GM19351 (cell line): ENCODE measurements around the gene SPA17.

Source experiments
- ATAC-seq: cut with Tn5 transposase; IDR thresholded peaks from one replicate; pipeline ENCODE4 v1.9.1; 2021; ENCODE audit warnings: mild to moderate bottlenecking, moderate library complexity; ENCODE audit not compliant: unreplicated experiment

Gene SPA17

DNA sequence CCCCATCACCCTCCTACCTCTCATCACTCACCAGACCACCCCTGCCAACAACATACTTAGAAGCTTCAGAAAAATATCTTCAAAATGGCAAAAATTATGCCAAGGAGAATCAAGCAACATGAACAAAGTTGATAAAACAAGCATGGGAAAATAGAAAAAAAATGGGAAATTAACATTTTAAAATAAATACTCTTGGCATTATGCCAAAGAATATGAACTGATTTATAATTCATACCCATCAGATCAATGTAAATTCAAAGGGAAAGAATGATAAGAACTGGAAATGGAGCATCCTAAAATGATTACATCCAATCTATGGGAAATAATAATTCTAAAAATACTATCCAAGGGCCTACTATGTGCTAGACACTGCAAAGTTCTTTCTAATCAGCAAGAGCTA lies 12.2 kb upstream of the SPA17 start:
- no peak for ATAC-seq

DNA sequence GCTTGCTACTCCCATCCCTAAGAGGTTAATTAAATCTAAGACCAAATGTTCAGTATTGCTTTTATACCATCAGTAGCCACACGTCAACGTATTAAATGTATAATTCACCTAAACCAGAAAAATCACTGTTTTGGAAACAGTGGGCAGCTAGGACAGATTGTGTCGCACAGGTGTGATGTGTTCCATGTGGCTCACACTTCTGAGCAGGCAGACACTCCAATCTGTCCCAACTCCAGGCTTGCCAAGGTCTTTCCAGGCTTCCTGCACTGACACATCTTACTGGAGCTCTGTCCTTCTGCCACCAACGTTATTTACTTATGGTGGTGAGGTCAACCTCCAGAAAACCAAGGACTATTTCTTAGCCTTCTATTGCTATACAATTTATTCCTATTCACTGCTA lies 11.6 kb upstream of the SPA17 start:
- ATAC-seq, result no peak

DNA sequence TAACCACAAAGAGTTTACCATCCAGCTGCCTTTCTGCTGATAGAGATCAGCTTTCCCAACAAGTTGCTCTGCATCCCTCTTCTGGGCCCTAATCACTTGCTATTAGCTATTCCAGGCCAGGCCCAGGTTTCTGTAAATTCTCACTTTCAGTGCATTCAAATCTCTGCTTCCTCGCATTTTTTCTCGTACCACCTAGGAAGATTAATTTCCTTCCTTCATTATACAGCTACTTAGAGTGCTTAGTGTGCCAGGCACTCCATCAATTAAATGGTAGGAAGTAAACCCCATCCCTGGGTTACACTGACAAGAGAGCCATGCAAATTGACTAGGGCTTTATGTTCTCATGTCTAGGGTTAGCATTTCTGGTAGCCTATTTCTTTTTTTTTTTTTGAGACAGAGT lies 9.8 kb upstream of the SPA17 start:
- ATAC-seq, result no peak

- ATAC-seq, result no peak
Measured at GRCh38 chr11:124667601-124668000, 6.1 kb upstream of the SPA17 start.

GRCh38 chr11:124669193-124669592 lies 4.5 kb upstream of the SPA17 start:
- ATAC-seq, result peak; percentile 38

DNA sequence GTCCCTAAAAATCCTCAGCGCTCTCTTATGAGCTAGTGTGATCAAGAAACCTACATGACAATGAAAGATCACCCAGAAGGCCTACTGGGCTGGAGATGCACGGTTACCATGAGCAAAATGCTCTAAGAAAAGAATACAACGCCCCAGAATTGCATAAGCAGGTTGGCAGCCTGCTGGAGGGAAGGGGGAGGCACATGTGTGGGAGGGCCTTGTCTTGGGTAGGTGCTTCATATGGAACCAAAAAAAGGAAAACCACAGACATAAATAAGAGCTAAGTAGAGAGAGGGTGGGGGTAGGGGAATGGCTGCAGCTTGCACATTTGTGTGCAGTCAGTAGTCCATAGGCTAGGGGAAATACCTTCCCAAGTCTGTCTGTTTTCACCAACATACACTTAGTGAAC lies 3.0 kb upstream of the SPA17 start:
- ATAC-seq, result peak; percentile 15

- ATAC-seq, result no peak
Measured at GRCh38 chr11:124672536-124673215, 1.0 kb upstream of the SPA17 start.

GRCh38 chr11:124674168-124674517 lies 439 bp downstream of the SPA17 start:
- ATAC-seq, result no peak

- ATAC-seq, result no peak
Measured at GRCh38 chr11:124674571-124674970, 867 bp downstream of the SPA17 start.

DNA sequence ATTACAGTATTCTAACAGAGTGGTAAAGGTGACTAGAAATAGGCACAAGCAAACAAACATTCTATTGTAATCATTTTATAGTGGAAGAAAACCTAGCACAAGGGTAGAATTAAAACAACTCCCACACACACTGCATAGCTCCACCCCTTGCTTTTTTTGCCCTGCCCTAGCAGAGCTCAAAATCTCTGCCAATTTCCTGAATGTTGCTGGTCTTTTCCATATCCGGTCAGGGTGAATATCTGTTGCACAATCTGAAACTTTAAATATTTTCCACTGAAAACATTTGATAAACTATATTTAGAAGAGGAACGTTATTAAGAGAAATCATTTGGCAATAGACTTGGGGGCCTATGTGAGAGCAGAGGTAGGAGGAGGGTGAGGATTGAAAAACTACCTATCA lies 2.7 kb downstream of the SPA17 start:
- ATAC-seq, result no peak

GRCh38 chr11:124678416-124678815 lies 4.7 kb downstream of the SPA17 start:
- no peak for ATAC-seq

GRCh38 chr11:124681421-124681820 lies 7.7 kb downstream of the SPA17 start:
- ATAC-seq, result no peak

DNA sequence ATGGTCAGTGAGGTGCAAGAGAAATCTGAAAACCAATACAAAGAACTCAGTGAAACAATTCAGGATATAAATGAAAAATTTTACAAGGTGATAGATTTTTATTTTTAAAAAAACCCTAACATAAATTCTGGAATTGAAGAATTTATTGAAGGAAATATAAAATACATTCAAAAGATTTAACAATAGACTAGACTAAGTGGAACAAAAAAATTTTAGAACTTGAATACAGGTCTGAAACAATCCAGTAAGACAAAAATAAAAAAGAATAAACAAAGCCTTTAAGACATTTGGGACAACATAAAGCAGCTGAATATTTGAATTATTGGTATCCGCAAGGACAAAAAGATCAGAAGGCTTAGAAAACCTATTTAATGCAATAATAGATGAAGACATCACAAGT lies 8.7 kb downstream of the SPA17 start:
- ATAC-seq, result no peak

DNA sequence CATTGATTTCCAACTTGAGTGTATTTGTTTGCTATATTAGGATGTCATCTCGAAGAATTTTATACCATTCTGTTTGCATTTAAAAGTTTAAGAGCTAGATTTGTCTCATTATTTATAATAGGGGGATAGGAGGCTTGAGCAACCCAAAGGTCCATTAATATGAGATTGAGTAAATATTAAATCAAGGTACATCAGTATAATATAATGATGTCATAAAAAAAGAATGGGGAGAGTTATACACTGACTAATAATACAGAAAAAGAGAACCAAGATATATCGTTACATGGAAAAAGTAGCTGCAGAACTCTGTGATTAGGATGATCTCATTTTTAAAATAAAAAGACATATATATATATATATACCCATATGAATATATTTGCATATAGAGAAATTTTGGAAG lies 19.4 kb downstream of the SPA17 start:
- no peak for ATAC-seq

- no peak for ATAC-seq
Measured at GRCh38 chr11:124699547-124699946, 25.8 kb downstream of the SPA17 start.

DNA sequence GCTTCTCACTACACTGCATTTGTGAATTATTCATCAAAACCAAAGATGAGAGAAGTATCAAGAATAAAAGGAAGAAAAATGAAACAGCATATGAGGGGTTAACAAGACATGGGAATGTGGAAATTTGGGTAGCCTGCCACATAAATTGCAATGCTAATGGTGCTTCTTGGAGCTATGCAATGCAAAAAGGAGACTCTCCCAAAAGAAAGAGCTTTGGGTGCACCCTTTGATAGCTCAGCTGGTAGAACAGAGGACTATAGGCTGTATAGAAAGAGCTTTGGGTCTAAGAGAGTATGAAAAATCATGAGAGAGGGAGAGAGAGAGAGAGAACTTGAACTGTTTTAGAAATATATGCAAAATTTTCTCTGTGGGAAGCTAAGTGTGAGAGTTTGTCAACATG lies 26.3 kb downstream of the SPA17 start:
- no peak for ATAC-seq

- no peak for ATAC-seq
Measured at GRCh38 chr11:124707829-124708228, 34.1 kb downstream of the SPA17 start.

DNA sequence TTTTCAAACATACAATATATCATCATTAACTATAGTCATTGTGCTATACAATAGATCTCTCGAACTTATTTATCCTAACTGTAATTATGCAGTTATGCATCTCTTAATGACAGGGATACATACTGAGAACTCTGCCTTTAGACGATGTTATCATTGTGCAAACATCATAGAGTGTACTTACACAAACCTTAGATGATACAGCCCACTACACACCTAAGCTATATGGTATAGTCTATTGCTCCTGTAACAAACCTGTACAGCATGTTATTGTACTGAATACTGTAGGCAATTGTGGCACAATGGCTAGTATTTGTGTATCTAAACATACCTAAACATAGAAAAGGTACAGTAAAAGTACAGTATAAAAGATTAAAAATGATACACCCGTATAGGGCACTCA lies 38.7 kb downstream of the SPA17 start:
- no peak for ATAC-seq

DNA sequence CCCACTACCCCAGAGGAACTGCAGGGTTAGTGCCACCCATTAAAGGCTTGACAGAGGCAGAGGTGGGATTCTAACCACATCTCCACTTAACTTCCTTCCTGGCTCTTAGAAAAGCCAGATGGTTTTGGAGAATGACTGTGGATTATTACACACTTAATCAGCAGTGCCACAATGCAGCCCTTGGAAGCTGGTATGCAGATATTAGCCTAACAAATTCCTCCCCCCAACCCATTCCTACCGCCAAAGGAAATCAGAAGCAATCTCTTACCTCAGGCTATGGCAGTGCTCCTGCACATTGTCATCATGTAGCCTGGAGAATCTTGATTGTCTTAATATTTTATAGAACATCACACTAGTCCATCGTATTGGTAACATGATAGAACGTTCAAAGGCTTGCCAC lies 42.9 kb downstream of the SPA17 start:
- no peak for ATAC-seq

DNA sequence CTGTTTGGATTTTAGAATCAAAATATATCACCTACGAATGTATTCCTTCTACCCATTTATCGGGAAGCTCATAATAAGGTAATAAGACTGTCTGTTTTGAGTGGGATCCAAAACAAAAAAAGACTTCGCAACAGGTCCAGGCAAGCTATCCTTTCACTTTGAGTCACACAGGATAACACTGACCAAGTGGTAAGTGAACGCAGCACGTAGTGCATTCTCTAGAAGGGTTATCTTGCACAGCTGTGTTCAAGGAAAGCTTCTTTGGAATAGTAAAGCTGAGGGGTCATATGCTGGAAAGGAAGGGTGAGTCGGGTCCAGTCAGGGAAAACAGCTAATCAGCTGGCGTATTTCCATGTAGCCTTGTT lies 43.7 kb downstream of the SPA17 start:
- ATAC-seq, result peak; percentile 68

GRCh38 chr11:124717786-124718651 lies 44.3 kb downstream of the SPA17 start:
- no peak for ATAC-seq

GRCh38 chr11:124718801-124719200 lies 45.1 kb downstream of the SPA17 start:
- no peak for ATAC-seq

DNA sequence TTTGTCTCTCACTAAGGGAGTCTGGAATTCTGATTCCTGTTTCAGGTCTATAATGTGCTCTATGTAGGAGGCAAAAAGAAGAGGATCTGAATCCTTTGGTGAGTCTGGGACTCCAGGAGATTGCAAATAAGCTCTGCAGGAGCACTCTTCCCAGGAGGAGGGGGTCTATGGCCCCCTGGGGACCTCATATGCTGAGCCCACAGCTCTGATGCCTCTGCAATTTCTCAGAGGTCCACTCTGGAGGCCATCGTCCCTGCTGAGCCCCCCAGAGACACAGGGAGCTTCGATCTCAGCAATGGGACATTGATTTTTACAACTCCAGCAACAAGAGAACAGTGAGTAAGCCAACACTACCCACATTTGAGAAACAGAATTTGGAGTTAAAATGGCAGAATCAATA lies 45.8 kb downstream of the SPA17 start:
- no peak for ATAC-seq
